Renal cortex interstitium (tissue), 15 donors: ENCODE measurements around the gene RAD52. TPM values are rescaled to one million over a fixed set of nuclear protein-coding genes. Genes with fewer than 3 reads are reported as not detected.
A peak's percentile ranks its signal among the peaks of the same experiment; 100 is the strongest.

Experiments
- DNase-seq, 11 donors: peaks; one replicate each; pipeline ENCODE4 v3.0.0-alpha.2; 2013; ENCODE audit warnings: low read depth in 9 of 11, low spot score in 4 of 11; ENCODE audit errors: extremely low read depth in 1 of 11
- long read RNA-seq, 16 experiments: transcript quantifications; one replicate each; lab custom pipeline, GENCODE V29; 2026
- polyA plus RNA-seq, 3 donors: library from polyadenylated mRNA; unstranded; fragments of 120-200 nt; gene quantifications; one replicate each; pipeline ENCODE4 v1.2.1, GENCODE V29; 2013; ENCODE audit not compliant: insufficient read length in 3 of 3

Gene RAD52
- polyA plus RNA-seq, result 10 to 100 TPM; 25.7 to 47.0 (median 30.7) TPM
- long read RNA-seq, donor 1, partial matches to known transcripts, result 0 of 3 reads
- long read RNA-seq, donor 1, other reads (novel, unspliced or antisense), result 0 of 3 reads
- long read RNA-seq, donor 2, partial matches to known transcripts, result 0 of 2 reads
- long read RNA-seq, donor 2, other reads (novel, unspliced or antisense), result 0 of 2 reads
- long read RNA-seq, donor 3, partial matches to known transcripts, result 0 of 3 reads
- long read RNA-seq, donor 3, other reads (novel, unspliced or antisense), result 0 of 3 reads
- long read RNA-seq, donor 4, partial matches to known transcripts, result 5 of 8 reads
- long read RNA-seq, donor 4, other reads (novel, unspliced or antisense), result 0 of 8 reads
- long read RNA-seq, donor 5, result 0 reads
- long read RNA-seq, donor 6, transcript RAD52-213 (2 exons, 399 nt), result major isoform, 5 of 5 reads
- long read RNA-seq, donor 6, partial matches to known transcripts, result 0 of 5 reads
- long read RNA-seq, donor 6, other reads (novel, unspliced or antisense), result 0 of 5 reads
- long read RNA-seq, donor 7, transcript RAD52-213 (2 exons, 399 nt), result major isoform, 5 of 6 reads
- long read RNA-seq, donor 7, partial matches to known transcripts, result 0 of 6 reads
- long read RNA-seq, donor 7, other reads (novel, unspliced or antisense), result 0 of 6 reads
- long read RNA-seq, donor 8, transcript RAD52-213 (2 exons, 399 nt), result major isoform, 11 of 25 reads
- long read RNA-seq, donor 8, partial matches to known transcripts, result 14 of 25 reads
- long read RNA-seq, donor 8, other reads (novel, unspliced or antisense), result 0 of 25 reads
- long read RNA-seq, donor 9, result 0 reads
- long read RNA-seq, donor 10, partial matches to known transcripts, result 0 of 1 reads
- long read RNA-seq, donor 10, other reads (novel, unspliced or antisense), result 0 of 1 reads
- long read RNA-seq, donor 11, partial matches to known transcripts, result 0 of 1 reads
- long read RNA-seq, donor 11, other reads (novel, unspliced or antisense), result 0 of 1 reads
- long read RNA-seq, donor 12, partial matches to known transcripts, result 0 of 2 reads
- long read RNA-seq, donor 12, other reads (novel, unspliced or antisense), result 0 of 2 reads
- long read RNA-seq, donor 13, result 0 reads
- long read RNA-seq, donor 14, partial matches to known transcripts, result 0 of 1 reads
- long read RNA-seq, donor 14, other reads (novel, unspliced or antisense), result 0 of 1 reads
- long read RNA-seq, donor 15, partial matches to known transcripts, result 0 of 1 reads
- long read RNA-seq, donor 15, other reads (novel, unspliced or antisense), result 0 of 1 reads
- long read RNA-seq, donor 16, transcript RAD52-213 (2 exons, 399 nt), result major isoform, 10 of 10 reads
- long read RNA-seq, donor 16, partial matches to known transcripts, result 0 of 10 reads
- long read RNA-seq, donor 16, other reads (novel, unspliced or antisense), result 0 of 10 reads

GRCh38 chr12:949453-950191 lies at the start of gene RAD52:
Gene RAD52, minus strand, starts transcription at chr12:949694. Its CDS starts 16,636 bp downstream, at chr12:933058.
- DNase-seq, result peak; percentile 96 to 99 (median 98)

- DNase-seq, result no peak
Measured at GRCh38 chr12:998020-998874, 48.8 kb upstream of the RAD52 start.

GRCh38 chr12:997505-997904 lies 48.0 kb upstream of the RAD52 start:
- DNase-seq, result no peak

GRCh38 chr12:996881-997280 lies 47.4 kb upstream of the RAD52 start:
- no peak for DNase-seq

GRCh38 chr12:992647-993046 lies 43.2 kb upstream of the RAD52 start:
- no peak for DNase-seq

GRCh38 chr12:991350-992333 lies 42.1 kb upstream of the RAD52 start:
- DNase-seq, result peak in 9 of 11 donors; percentile 6 to 53 (median 37)

- peak; percentile 66 to 87 (median 81) for DNase-seq
Measured at GRCh38 chr12:990661-991349, 41.3 kb upstream of the RAD52 start, which contains the start of gene ERC1. Gene ERC1, plus strand, starts transcription at chr12:991223. Its CDS starts 36,681 bp downstream, at chr12:1027904.

GRCh38 chr12:989751-990660 lies 40.5 kb upstream of the RAD52 start:
- DNase-seq, result peak in 8 of 11 donors; percentile 7 to 51 (median 32)

- DNase-seq, result no peak
Measured at GRCh38 chr12:989051-989450, 39.6 kb upstream of the RAD52 start.

GRCh38 chr12:988646-989045 lies 39.2 kb upstream of the RAD52 start:
- no peak for DNase-seq

GRCh38 chr12:981961-982360 lies 32.5 kb upstream of the RAD52 start:
- DNase-seq, result no peak

GRCh38 chr12:981176-981828 lies 31.8 kb upstream of the RAD52 start:
- DNase-seq, result no peak

- no peak for DNase-seq
Measured at GRCh38 chr12:979349-979748, 29.9 kb upstream of the RAD52 start.

- no peak for DNase-seq
Measured at GRCh38 chr12:977156-977555, 27.7 kb upstream of the RAD52 start.
